ENCODE results near the gene STIM1.

The STIM1 gene

GRCh38 chr11:3922056-3922455, 66.6 kb downstream of the STIM1 start:
- no peak for DNase-seq

GRCh38 chr11:3925513-3925912, 70.0 kb downstream of the STIM1 start:
- DNase-seq = no peak

GRCh38 chr11:3926458-3927095, 71.1 kb downstream of the STIM1 start:
- no peak for DNase-seq

- DNase-seq = no peak
These were observed 71.8 kb downstream of the STIM1 start for GRCh38 chr11:3927129-3927796.

GRCh38 chr11:3929232-3929631, 73.8 kb downstream of the STIM1 start:
- DNase-seq = no peak

- no peak for DNase-seq
These were observed 74.2 kb downstream of the STIM1 start for GRCh38 chr11:3929649-3930048.

GRCh38 chr11:3932698-3933097, 77.2 kb downstream of the STIM1 start:
- DNase-seq = no peak

GRCh38 chr11:3933165-3933628, 77.7 kb downstream of the STIM1 start:
- DNase-seq = no peak

GRCh38 chr11:3934658-3935057, 79.2 kb downstream of the STIM1 start:
- no peak for DNase-seq

GRCh38 chr11:3936517-3936916, 81.1 kb downstream of the STIM1 start:
- no peak for DNase-seq

GRCh38 chr11:3939211-3939610, 83.7 kb downstream of the STIM1 start:
- peak; percentile 19 for DNase-seq

GRCh38 chr11:3939651-3940190, 84.3 kb downstream of the STIM1 start:
- DNase-seq = no peak

- no peak for DNase-seq
These were observed 86.9 kb downstream of the STIM1 start for GRCh38 chr11:3942160-3942955.

GRCh38 chr11:3942956-3943497, 87.6 kb downstream of the STIM1 start:
- no peak for DNase-seq

- DNase-seq = no peak
These were observed 88.7 kb downstream of the STIM1 start for GRCh38 chr11:3944198-3944597.

GRCh38 chr11:3946455-3947017, 91.1 kb downstream of the STIM1 start:
- DNase-seq = no peak

GRCh38 chr11:3947061-3947460, 91.6 kb downstream of the STIM1 start:
- DNase-seq = peak; percentile 79

GRCh38 chr11:3949125-3949524, 93.7 kb downstream of the STIM1 start:
- DNase-seq = peak; percentile 68

- peak; percentile 16 for DNase-seq
These were observed 95.7 kb downstream of the STIM1 start for GRCh38 chr11:3950996-3951660.

GRCh38 chr11:3952715-3953114, 97.3 kb downstream of the STIM1 start:
- no peak for DNase-seq

GRCh38 chr11:3953327-3953726, 97.9 kb downstream of the STIM1 start:
- DNase-seq = no peak

Data from RPMI8226 (cell line).